Glomerular visceral epithelial cell (primary cell): ENCODE measurements around the gene PHF3.
"Not testable (repeated sequence)": the region's sequence is repeated elsewhere in the genome, so short reads cannot be mapped to it uniquely, and the experiment has no call there.

Source experiments
- DNase-seq: peaks from one replicate; pipeline ENCODE4 v3.0.0-alpha.2; 2016; ENCODE audit errors: extremely low spot score

PHF3 gene

DNA sequence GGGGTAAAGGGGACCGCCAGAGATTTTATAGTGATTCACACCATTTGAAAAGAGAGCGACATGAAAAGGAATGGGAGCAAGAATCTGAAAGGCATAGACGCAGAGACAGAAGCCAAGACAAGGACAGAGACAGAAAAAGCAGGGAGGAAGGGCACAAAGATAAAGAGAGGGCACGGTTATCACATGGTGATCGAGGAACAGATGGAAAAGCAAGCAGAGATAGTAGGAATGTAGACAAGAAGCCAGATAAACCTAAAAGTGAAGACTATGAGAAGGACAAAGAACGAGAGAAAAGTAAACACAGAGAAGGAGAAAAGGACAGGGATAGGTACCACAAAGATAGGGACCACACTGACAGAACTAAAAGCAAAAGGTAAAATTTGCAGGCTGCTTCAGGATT lies 77.7 kb downstream of the PHF3 start:
- no peak for DNase-seq

DNA sequence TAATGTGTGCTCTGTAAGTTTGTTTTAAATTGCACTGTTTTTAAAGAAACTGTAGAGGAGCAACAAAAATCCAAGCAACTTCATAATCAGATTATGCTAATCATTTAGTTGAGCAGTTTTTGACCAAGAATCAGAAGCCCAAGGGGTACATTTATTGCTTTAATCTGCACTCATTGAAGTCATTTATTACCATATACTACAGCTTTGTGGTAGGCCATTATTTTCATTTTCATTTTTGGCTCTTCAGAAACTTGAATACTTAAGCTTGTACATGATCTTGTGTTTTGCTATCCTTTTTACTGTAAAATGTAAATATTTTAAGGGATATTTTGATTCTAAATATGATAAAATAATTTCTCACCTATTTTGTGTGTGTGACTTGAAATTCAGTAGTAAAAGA lies 78.5 kb downstream of the PHF3 start:
- DNase-seq, result no peak

DNA sequence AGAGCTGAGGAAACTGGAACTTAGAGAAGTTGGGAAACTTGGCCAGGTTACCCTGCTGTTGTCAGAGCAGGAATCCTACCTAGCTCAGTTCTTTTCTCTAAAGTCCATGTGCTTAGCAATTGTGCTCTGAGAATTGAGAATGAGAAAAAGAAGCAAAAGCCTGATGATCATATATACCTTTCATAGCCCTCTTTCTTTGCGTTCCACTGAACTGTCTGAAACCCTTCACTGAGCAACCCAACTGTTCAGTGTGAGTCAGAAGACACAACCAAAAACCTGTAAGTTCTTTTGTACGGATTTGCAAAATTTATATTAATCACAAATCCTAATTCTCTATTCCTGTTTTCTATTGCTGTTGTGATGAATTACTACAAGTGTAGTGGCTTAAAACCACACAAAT lies 80.6 kb downstream of the PHF3 start:
- DNase-seq, result no peak

DNA sequence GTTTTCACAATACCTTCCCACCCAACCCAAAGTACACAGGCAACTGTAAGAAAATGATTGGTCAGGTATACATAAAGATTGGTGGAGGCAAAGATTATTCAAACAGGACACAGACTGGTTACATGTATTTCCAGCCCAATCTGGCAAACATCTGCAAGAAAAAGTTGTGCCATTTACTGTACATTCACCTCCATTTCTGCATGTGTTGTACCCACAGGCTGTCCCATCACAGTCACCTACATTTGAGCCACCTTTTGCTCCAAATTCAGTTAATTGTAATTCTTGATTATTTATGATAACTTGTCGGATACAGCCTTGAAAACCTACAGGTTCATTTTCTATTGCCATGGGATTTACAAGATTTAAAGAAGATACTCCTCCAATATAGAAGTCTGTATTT lies 85.6 kb downstream of the PHF3 start:
- DNase-seq, result no peak

DNA sequence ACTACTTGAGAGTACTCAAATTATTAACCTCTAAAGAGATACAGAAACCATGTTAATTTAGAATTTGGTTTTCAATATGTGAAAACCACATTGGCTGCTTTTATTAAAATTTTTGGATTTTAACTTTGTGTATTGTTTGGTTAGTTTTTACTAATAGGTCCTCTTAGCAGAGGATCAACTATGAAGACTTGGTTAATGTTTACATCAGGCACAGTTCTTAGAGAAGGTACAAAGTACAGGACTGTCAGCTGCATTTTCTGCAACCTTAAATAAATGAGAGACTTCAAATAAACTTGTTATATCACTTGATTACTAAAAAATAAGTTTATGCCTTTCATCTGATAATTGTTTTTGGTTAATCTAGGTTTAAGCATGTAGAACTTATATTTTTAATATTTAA lies 89.1 kb downstream of the PHF3 start:
- no peak for DNase-seq

DNA sequence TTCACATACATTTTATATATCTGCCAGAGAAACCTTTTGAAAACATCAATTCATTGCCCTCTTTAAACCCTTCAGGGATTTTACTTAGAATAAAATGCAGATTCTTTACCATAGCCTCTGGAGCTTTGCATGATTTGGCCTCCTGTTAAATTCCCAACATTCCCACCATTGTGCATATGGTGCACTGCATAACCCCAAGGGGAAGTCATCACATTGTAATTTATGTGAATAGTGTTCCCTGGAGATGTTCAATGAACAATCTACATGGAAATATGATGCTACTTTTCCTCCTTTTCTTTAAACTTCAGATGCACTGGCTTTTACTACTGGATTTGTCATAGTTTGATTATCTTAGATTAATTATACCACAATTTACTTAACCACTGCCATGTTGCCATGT lies 94.7 kb downstream of the PHF3 start:
- no peak for DNase-seq

DNA sequence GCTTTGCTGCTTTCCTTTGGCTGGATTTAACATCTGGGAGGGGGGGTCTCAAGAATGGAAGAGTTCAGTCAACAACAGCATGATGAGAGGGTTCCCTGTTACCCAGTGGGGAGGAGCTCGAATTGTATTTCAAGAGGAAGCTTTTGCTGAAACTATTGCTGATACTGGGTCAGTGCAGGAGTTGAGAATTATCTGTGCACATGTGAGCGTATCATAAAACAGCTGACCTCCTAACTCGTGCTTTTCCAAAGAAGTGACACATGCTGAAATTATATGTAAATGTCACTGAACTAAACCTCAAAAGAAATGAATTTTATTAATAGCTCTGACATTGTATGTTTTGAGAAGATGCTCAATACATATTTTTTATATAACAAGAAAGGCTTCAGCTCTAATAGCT lies 96.3 kb downstream of the PHF3 start:
- DNase-seq, result no peak

DNA sequence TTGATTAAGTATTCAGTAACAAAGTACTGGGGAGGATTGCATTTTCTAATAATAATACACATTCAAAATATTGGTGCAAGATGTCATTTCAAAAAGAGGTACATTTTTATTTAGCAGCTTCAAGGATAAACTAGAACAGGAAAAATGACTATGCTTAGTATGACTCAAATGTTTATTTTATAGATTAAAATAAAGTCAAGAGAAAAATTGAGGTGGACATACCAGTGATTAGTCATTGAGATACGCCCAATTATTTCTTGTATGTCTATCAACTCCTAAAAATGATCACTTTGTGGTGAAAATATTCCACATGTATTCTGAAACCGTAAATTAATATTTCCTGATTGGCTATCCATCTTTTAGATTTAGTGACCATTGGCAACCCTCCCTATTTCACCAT lies 96.7 kb downstream of the PHF3 start:
- DNase-seq, result no peak

DNA sequence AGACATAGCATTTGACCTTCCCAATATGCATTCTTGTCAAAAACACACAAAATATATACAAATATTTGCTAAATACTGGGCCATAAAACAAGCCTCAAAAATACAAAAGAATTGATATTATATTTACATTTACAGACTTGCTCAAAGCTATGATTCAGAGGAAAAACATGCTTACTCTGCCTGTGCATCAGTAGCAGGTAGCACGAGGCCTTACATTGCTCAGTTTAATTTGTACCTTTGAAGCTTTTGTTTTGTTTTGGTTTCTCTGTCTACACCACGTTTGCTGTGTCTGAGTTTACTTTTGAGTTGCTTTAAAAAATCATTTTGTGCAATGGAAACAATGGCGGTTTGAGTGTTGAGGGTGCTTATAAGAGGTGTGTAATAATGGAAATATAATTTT lies 99.3 kb downstream of the PHF3 start:
- DNase-seq, result no peak

DNA sequence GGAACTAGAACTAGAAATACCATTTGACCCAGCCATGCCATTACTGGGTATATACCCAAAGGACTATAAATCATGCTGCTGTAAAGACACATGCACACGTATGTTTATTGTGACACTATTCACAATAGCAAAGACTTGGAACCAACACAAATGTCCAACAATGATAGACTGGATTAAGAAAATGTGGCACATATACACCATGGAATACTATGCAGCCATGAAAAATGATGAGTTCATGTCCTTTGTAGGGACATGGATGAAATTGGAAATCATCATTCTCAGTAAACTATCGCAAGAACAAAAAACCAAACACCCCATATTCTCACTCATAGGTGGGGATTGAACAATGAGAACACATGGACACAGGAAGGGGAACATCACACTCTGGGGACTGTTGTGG lies 102.6 kb downstream of the PHF3 start:
- not testable (repeated sequence) for DNase-seq

DNA sequence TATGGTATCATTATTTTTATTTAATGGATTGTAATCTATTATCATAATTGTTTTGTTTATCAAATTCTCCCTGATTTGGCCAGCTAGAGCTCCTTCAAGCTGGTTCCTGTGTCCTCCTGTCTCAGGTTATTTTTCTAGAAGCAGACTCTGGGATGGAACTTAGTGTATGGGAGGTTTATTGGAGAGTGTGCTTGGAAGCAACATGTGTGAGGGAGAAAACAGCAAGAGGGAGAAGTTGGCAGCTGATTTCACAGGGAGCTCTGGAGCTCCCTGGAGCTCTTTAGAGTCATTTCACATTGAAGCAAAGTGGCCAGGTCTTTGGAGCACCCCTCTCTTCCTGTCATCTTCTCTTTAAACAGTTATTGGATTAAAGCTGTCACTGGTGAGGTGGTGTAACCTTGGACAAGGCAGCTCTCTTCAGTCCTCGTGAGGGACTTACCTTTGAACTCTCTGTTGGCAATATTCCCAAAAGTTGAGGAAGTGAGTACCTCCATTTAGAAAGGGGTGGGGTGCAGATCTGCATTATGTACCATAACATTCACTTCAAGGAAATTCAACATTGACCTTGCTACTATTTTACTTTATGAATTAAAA lies 103.6 kb downstream of the PHF3 start:
- no peak for DNase-seq

DNA sequence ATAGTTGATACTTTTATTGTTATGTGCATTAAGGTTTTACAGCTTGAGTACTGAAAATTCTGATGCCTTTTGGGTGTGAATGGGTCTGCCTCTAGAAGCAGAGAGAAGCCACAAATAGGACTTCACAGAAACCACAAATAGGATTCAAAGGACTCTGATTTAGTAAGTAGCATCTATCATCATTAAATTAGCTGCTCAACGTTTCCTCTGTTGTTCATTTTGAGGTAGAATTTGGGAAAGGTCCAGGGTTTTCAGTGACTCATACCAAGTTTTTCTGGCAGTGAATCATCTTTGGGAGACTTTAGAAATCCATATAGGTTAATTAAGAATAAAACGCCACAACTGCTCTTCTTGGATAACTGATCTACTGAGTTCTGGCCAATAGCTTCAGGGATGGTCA lies 105.1 kb downstream of the PHF3 start:
- peak; percentile 68 for DNase-seq

DNA sequence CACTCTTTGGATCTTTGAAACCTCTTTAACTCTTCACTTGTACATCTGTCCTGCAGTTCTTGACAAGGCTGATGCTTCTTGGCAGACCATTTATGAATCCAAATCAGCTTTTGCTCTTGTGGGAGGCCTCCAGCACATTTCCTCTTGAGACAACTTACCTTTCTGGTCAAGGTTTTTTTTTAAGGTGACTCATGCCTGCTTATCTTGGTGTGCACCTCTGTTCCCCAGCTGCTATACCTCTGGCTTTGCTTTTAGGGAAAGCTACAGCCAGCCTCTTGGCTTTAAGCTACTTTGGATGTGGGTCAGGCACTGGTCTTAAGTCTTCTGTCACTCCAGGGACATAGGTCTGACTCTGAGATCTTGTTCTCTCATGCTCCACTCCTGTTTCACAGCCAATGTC lies 106.5 kb downstream of the PHF3 start:
- no peak for DNase-seq

DNA sequence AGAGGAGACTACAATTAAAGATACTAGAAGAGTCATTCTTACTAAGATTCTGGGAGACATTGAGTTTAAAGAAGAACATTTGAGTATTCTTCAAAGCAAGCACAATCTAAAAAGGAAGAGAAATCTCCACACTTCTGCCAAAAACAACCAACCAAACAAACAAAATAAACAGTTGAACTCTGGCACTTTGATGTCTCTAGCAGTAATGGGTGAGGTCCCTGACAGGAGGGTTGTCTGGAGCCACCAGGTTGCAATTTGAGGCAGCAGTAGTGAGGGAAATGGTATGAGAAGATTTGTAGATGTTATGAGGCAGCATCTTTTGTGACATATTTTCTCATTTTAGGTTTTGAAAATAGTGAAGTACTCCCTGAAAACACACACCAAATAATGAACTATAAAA lies 108.1 kb downstream of the PHF3 start:
- no peak for DNase-seq

DNA sequence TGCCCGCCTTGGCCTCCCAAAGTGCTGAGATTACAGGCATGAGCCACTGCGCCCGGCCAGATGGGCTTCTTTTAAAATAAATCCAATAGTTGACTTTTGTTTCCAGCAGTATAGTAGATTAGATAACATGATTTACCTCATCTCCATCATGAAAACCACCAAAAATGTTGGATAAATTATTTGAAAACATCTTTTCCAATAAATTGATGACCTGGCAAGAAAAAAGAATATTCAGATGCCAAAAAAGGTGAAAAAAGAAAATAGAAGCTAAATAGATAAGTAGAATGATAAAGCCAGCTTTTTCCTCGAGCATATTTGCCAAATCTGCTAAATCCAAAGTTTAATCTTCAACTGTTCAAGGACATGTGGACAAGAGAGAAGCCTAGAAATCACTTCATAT lies 109.2 kb downstream of the PHF3 start:
- DNase-seq, result no peak

DNA sequence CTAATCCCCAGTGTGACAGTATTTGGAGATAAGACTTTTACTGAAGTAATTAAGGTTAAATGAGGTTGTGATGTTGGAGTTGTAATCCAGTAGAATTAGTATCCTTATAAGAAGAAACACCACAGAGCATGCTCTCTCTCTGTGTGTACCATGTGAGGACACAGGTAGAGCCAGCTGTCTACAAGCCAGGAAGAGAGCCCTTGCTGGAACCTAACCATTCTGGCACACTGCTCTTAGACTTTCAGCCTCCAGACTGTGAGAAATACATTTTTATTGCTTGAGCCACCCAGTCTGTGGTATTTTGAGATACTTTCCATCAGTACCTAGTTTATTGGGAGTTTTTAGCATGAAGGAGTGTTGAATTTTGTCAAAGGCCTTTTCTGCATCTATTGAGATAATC lies 110.2 kb downstream of the PHF3 start:
- DNase-seq, result no peak

DNA sequence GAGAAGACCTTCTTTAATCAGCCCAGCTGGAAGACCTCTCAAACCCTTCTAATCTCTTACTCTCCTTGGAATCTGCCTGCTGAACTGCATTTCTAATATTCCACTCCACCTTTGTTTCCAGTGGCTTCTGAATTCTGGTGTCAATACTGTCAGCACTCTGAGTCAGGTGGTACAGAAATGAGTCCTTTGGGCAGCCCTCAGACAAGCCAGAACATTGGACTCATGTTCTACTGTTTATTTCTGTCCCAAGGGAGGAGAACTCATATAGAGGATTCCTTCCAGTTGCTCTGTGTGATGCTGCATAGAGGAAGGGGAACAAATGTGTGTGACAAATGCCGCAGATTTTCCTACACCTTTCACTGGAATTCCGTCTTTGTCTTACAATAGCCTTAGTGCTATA lies 114.8 kb downstream of the PHF3 start:
- DNase-seq, result no peak

DNA sequence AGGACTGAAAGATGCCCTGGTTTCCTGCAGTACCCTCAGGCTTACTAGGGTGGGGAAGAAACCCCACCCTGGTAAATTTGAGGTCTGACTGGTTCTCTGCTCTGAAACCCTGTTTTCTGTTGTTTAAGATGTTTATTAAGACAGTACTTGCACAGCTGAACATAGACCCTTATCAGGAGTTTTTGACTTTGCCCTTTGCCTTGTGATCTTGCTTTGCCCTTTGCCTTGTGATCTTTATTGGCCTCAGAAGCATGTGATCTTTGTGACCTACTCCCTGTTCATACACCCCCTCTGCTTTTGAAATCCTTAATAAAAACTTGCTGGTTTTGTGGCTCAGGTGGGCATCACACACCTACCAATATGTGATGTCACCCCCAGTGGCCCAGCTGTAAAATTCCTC lies 121.7 kb downstream of the PHF3 start:
- not testable (repeated sequence) for DNase-seq

DNA sequence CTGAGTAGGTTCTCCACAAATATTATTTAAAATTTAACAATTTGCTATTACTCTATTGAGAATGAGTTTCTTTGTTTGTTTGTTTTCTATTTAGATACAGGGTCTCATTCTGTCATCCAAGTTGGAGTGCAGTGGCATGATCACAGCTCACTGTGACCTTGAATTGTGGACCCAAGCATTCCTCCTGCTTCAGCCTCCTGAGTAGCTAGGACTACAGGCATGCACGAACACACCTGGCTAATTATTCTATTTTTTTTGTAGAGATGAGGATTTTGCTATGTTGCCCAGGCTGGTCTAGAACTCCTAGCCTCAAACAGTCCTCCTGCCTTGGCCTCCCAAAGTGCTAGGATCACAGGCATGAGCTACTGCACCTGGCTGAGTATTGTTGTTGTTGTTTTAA lies 122.2 kb downstream of the PHF3 start:
- DNase-seq, result no peak

DNA sequence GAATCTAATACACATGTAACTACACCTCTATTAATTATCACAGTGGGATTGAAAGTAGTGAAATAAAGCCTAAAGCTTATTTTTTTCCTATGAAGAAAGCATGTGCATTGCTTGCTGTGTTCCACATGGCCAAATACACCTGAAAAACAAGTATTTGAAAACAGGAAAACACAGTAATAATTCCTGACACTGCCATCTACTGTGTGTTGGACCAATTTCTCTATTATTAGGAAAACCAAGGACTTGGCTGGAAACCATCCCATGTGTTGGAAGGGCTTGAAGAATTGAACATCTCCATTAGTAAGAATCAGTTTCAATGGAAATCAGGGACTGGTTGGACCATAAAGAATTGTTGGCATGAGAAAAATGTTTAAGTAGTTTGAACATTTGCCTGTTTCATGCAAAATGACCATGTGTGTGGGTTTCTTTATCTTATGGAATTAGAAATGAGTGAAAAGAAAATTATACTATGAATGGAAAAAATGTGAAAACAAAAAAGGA lies 124.1 kb downstream of the PHF3 start:
- no peak for DNase-seq

DNA sequence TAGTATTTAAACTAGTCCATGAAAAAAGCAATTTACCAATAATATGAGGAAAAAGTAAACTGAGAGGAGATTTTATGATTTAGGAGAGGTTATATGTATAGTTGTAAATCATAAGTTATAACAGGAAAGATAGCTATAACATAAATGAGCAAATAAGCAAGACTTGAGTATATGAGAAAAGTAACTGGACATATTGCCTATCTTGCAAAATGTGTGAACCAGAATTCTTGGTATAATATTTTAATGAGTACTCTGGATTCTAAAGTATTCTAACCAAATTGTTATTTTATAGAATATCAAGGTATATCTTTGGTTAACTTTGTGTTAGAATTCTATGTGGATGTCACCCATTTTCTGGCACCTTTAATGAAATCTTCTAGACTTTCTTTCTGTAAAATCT lies 124.6 kb downstream of the PHF3 start:
- no peak for DNase-seq

DNA sequence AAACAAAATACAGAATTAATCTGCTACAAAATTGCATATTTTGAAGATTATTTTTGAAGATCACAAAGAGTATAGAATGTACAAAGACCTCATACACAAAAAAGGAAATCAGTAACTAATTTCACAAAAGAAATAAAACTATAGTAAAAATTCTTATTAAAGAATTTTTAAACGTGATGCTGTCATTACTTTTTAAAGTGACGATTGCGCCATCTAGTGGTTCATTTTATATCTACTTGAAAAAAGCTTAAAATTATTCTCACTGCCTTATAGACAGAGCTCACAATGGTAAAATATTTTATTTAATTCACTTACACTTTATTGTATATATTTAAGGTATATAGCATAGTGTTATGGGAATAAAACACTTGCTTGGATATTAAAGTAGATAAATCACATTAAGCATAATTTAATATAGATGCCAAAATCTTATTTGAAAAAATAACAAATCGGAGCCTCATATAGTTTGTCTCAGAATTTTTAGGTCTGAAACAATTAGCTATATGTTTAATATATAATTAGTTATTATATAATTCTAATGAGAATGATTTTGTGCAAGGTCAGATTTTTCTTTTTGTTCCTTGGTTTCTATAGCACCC lies 128.8 kb downstream of the PHF3 start:
- peak; percentile 60 for DNase-seq
